MV-4-11 (cell line): ENCODE data around the gene ENPP3.

ENCODE experiments used
- DNase-seq: peaks from one replicate; lab custom pipeline; 2025; lab: John Stamatoyannopoulos, UW

Gene ENPP3

DNA sequence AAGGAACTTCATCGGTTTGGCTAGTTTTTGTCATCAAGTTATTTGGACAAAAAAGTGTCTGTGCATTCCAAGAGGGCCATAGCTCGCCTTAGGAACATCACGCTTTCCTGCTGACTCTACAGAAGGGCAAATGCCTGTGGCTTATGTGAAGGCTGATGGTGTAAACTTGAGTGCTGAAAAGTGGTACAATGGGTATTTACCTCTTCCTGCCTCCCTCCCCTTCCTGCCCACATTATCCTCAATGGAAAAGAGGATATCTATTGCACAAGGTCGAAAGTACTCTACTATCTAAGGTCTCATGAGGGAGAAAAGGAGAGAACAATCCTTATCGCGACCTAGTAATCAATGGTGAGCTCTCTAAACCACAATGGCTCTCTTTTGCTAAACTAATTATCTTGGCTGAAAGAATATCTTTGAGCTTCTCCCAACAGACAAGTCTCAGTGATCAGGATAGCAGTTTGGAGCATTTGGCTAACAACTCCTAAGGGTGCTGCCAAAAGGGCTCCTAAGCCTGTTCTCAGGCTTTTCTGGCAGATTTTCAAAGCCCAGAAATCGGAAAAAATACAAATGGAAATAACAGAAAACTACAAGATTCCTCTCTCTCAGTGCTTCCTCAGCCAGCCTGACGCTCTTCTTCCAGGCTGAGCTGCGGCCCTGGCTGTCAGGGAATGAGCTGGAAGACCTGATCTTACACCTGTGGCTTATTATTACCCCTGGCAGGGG, 128.1 kb downstream of the ENPP3 start:
- no peak for DNase-seq

DNA sequence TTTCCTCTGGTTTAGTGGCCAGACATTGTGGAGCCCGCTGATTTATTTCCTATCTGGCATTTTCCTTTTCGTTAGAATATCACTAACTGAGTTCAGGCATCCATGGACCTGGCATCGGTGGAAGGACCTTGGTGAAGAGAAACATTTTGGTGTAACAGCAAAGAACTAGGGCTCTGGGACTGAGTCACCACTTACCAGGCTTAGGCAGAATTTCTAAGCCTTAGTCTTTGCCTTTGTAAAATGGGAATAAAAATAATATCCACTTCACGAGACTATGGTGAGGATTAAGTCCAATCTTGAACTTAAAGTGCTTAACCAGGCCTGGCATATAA, 128.7 kb downstream of the ENPP3 start:
- DNase-seq = no peak

DNA sequence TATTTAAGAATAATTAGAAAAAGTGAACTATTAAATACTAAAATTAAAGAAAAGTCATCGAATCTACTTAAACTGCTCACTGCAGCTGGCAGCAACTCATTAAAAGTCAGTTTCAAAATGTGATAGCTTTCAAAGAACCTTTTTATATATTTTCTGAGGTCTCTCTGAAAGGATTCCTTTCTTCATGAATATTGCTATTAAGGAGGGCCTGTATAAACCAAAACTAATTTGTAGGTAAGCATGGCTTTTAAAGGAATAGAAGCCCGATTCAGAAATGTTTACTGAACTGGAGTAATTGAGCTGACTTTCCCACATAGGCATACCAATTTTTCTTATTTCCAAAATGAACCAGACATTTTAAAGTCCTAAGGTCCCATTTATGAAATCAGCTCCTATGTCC, 129.5 kb downstream of the ENPP3 start:
- no peak for DNase-seq

DNA sequence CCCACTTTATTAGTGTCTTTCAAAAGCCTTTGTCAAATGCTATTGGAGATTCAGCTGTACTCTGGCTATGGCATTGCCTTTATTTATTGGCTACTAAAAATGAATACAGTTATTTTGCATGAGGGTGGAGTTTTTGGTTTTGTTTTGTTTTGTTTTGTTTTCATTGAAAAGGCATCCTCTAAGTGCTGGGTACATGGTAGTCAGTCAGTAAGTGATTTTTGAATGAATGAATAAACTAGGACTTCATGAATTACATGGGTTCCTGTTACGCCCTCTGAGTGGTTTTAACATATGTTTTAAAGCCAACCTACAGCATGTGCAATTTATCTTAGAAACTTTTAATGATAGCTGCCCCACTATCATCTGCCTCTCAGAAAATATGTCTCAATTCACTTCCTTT, 131.9 kb downstream of the ENPP3 start:
- DNase-seq = no peak

DNA sequence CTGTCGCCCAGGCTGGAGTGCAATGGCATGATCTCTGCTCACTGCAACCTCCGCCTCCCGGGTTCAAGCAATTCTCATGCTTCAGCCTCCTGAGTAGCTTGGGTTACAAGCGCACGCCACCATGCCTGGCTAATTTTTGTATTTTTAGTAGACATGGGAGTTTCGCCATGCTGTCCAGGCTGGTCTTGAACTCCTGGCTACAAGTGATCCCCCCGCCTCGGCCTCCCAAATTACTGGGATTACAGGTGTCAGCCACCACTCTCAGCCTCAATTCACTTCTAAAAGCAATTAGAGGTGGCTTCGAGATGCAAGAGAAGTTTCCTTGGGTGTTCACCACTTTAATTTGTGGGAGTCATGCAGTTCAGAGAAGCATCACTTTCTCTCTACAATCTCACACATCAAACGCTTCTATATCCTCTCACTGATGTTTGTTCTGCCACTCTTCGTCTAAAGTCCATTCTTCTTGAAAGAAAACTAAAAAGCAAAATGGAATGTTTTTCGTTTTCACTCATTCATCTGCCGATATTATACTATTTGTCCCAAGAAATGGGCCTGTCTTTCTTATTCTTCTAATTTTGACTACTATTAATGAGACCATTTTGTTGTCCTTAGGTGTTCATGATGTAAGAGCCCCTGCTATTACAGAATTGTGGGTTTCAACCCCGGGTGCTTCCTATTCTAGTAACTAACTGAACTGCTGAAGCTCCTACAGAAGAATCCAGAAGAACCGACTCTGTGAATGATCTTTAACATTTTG, 132.5 kb downstream of the ENPP3 start:
- DNase-seq = no peak

DNA sequence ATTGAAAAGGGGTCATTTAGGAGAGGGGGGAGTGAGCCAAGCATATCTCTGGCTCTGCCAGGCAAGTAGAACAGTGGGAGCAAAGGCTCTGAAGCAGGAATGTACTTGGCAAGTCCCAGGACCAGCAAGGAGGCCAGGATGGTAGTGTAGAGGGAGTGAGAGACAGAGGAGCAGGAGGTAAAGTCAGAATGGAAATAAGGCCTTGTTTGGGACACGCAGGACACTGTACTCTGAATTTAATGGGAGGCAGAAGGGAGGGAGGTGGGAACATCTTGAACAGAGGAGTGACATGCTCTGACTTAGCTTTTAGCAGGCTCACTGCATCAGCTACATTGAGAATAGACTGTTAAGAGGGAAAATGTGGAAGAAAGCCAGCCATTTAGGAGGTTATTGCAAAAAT, 133.7 kb downstream of the ENPP3 start:
- DNase-seq = no peak

DNA sequence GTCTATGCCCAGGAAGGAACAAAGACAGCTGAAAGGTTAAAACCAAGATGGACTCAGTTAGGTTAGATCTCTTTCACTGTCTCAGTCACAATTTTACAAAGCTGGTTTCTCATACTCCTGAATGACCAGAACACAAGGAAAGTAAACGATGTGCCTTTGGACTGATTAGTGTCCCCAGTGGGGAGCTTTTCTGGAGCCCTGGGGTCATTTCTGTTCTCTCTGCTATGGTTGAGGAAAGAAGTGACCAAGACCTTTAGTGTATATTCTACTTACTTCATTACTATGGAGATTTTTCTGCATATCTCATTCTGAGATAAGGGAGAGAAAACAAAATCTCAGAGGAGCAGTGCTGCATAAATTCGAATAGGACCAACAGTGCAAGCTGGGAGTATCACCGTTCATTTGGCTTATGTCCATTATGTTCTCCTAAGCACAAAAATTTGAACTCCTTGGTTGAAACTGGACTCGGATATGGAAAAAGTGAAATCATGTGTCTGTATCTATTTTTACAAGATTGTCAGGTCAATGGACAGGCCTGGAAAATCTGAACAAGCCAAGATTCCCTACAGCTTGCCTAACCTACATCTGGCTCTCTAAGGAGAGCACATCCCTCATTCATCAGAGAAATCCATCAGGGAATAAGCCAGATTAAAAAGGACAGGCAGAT, 136.3 kb downstream of the ENPP3 start:
- no peak for DNase-seq

DNA sequence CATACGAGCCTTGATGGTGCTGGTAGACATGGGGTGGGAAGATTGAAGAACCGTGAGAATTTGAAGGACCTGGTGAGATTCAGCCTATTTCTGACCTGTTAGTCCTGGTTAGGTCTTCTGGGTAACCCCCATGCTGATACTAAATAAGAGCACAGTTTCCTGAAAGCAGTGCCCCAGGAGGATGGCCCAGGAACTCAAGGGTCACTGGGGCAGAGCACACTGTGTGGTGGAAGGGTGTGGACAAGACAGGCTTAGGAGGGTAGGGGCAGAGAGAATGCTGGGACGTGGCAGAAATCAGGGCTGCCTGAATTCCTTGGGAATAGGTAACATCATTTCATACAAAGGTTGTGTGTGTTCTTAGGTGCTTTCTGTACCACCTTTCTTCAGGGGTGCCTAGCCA, 138.8 kb downstream of the ENPP3 start:
- no peak for DNase-seq

DNA sequence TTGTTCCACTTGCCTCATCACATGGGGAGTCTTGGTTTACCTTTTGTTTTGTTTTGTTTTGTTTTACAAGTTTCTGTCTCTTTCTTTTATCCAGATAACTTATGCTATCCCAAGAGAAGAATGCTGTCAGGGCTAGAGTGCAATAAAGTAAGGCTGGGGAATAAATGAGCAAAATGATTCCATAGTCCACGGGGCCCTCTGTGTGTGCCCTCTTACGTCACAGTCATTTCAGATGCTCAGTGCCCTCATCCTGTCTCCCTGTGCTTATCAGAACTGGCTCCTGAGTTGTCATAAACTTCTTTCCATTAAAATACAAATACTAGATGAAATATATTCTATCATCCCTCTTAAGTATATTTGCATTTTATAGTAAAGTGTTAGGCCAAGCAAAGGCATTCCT, 139.9 kb downstream of the ENPP3 start:
- no peak for DNase-seq

DNA sequence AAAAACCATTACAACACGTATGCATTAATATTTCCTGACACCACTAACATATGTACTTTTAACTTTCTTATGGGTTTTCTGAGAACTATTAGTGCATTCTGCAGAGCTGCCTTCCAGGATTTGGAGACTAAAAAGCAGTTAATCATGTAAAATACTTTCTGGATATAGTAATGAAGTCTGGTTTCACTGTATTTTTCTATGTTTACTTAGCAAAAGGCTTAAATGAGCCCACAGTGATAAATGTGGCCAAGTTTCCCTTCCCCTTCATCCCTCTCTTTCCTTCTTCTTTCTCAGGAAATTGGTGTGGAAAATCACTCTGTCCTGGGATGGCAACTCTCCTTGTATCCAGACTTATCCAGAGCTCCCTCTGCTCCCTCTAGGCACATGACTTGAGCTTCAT, 141.1 kb downstream of the ENPP3 start:
- no peak for DNase-seq

DNA sequence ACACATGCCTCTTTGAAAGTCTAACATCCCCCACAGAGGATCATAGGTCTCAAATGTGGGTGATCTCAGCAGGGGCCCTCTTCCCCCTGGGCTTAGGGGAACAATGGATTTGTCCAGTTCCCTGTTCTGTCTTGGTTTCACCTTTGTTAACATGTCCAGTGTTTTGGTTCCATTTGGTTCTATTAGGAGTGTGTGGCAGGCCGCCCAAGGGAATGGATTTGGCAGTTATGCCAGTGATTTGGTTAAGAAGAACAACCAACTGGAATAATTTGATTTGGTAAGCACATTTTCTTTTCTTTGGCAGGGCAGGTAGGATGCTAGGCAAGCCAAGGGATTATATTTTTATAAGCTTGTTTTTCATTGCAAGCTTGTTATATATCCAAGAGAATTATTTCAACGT, 142.2 kb downstream of the ENPP3 start:
- DNase-seq = no peak

DNA sequence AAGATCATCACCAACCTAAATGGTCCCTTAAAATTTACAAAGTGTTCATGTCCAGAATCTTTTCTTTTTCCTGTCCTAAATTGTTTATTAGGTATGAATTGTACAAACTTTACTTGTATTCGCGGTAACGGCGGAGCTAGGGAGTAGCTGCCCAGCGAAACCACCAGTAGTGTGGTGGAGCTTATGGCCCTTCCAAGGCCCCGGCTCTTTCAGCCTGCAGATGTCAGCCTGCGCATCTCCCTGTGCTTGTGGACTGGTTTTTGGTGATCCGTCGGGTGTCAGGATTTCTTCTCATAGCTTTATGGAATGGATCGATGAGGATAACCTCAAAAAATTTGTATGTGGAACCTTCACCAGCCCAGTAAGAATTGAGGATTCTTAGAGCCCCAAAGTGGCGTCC, 143.5 kb downstream of the ENPP3 start:
- DNase-seq = no peak

DNA sequence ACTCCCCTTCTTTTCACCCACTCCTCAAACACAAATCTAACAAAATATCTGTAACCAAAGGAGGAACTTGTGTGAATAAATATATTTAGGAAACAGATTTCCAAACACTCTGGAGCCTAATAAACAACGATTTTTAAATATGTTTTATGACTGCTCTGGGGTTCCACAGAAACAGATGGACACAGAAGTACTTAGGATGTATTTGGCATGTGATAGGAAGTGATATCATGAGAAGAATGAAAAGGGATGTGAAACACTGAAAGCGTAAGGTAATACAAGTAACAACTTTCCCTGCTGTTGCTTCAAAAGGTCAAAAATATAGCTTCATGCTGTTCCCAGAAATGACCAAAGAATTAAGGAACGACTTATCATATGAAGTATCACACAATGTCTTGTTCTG, 144.6 kb downstream of the ENPP3 start:
- peak; percentile 34 for DNase-seq

DNA sequence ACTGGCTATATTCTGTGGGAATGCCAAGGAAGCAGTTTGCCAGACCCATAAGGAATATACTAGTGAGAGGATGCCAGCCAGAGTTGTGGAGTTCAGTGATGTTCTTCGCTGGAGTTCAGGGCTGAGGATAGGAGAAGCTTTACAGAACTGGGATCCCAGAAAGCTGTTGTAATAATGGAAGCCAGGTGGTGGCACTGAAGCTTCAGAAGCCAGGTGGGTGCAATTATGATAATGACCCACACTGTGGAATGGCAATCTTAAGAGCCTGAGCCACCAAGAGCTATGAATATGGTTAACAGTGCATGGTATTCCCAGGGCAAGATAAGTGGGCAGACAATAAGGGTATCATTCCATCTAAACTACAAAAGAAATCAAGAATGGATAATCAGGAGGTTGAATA, 145.7 kb downstream of the ENPP3 start:
- DNase-seq = no peak

DNA sequence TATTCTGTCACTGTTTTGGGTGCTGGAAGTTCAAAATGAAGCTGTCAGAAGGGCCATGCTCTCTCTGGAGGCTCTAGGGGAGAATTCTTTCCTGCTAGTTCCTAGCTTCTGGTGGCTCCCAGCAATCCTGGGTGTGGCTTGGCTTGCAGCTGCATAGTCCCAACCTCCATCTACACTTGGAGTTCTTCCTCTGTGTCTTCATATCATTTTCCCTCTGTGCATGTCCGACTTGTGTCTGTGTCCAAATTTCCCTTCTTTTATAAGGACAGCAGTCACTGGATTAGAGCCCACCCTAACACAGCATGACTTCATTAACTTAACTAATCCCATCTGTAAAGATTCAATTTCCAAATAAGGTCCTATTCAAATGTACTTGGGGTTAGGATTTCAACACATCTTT, 147.5 kb downstream of the ENPP3 start:
- no peak for DNase-seq

DNA sequence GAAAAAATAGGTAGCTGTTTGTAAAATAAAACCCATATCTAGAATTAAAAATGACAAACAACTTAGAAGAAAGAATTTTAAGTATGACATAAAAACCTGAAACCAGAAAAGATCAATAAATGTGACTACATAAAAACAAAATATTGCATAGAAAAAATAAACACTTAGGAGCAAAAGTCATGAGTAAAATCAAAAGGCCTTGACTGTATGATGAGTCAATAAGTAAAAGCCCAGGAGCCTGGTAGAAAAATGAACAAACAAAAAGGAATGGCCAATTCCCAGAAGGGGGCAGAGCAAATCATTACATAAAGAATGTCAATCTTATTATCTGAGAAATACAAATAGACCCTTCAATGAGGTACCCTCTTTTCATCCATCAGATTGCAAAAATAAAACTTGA, 150.0 kb downstream of the ENPP3 start:
- no peak for DNase-seq

DNA sequence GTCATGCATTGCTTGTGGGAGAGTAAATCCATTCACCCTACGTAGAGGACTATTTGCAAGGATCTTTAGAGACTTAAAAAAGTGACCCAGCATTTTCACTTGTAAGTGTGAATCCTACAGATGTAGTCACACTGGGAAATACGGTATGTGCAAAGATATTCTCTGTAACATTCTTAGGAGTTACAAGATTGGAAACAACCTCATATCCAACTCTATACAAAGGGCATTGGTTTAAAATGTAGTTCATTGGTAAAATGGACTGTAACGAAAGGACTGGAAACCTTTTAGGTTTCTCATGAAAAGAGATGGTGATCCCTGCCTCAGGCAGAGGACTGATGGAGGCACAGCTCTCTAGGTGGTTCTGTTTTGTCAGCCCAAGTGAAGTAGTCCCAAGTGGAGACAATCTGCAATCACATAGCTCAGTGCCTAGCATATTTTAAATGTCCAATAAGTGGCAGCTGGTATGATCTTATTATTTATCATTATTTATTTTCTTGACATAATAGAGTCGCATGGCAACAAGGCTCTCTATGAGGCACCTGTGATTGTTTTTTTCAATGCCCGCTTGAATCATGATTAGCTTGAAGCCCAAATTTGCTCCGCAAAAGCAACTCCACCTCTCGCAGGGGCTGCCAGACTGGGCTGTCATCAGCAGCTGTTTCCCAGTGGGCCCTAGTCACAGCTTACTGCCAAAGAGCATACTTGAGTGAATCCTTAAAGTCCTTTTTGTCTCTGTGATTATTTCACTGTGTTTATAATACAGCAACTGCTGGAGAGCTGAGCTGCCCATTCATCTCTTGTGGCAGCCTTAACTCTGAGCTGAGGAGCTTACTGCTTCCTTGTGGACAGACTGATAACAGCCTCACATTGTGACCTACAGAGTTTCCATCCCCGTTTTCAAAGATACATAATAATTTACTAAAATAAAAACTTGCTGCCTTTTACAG, 150.9 kb downstream of the ENPP3 start:
- DNase-seq = no peak

DNA sequence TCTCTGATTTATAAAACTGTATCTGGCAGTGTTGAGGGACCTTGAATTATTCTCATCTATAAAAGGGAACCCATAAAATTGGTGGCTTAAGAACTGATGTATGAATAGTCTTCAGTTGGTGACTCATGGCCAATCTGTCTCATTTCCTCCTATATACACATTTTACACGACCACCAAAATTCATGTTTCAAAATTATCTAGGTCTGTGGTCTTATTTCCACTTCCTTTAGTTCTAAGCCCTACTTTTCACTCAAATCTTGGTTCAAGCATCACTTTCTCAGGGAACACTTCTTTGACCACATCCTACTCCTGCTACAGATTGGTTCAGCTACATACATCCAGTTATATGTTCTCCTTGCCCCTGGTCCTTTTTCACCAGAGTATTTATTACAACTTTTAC, 152.1 kb downstream of the ENPP3 start:
- DNase-seq = peak; percentile 95

DNA sequence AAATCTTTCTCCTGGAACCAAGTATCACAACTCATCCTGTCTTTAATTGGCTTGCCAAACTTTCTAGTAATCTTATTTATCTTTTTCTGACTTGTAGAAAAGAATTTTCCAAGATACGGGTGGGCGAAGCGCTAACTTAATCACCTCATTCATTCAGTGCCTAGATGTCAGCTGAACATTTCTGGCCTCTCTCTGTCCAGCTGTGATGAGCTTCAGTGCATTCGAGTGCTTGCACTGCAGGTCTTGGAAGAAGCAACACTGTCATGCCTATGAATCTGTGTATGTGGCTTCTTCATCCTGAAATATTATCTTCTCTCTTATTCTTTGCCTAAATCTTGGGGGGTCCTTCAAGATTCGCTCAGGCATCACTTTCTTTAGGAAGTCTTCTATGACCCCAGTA, 154.4 kb downstream of the ENPP3 start:
- DNase-seq = no peak

DNA sequence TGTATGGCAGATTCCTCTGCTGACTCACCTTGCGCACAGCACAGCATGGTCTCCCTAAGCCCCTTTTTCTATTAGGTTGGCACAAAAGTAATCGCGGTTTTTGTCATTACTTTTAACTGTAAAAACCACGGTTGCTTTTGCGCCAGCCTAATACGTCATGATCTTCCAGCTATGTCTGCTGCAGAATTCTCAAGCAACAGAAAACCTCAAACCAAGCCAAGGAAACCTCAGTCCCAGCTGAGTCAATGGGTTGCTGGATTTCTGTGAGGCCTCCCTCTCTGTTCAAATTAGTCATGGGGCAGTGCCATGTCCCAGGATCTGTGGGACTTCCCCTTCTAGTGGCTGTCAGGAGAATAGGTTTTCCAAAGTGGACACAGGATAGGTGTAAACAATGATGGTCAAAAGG, 155.0 kb downstream of the ENPP3 start:
- DNase-seq = peak; percentile 77

DNA sequence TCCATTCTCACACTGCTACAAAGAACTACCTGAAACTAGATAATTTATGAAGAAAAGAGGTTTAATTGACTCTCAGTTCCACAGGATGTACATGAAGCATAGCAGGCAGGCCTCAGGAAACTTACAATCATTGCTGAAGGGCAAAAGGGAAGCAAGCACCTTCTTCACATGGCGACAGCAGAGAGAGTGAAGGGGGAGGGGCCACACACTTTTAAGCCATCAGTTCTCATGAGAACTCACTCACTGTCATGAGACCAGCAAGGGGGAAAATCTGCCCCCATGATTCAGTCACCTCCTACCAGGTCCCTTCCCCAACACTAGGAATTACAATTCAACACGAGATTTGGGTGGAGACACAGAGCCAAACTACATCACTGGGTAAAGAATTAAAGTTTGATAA, 158.3 kb downstream of the ENPP3 start:
- DNase-seq = no peak
